Measurements from ENCODE around the gene ECE1.

ECE1 gene

DNA sequence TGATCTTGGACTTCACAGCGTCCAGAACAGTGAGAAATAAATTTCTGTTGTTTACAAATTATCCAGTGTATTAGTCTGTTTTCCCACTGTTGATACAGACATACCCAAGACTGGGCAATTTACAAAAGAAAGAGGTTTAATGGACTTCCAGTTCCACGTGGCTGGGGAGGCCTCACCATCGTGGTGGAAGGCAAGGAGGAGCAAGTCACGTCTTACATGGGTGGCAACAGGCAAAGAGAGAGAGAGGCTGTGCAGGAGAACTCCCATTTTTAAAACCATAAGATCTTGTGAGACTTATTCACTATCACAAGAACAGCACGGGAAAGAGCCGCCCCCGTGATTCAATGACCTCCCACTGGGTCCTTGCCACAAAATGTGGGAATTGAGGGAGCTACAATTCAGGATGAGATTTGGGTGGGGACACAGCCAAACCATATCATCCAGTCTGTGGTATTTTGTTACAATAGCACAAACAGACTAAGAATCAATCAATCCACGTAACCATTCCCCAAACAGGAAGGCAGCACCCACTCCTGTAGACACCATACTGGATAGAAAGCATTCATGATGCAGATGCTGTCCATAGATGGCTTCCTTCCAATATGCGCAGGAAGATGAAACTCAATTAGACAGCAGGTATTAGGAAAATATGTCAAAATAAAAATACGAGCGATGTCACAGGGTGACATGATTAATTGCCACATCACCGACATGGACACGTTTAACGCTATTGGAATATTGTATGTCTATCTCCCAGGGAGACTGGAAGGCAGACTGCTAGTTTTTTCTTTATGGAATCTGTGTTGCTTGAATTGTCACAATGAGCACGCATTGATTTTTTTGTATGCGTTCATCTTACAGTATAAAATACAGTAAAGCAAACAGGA is 22.8 kb downstream of the ECE1 start:
- no peak for DNase-seq (ENCODE audit: low spot score)

DNA sequence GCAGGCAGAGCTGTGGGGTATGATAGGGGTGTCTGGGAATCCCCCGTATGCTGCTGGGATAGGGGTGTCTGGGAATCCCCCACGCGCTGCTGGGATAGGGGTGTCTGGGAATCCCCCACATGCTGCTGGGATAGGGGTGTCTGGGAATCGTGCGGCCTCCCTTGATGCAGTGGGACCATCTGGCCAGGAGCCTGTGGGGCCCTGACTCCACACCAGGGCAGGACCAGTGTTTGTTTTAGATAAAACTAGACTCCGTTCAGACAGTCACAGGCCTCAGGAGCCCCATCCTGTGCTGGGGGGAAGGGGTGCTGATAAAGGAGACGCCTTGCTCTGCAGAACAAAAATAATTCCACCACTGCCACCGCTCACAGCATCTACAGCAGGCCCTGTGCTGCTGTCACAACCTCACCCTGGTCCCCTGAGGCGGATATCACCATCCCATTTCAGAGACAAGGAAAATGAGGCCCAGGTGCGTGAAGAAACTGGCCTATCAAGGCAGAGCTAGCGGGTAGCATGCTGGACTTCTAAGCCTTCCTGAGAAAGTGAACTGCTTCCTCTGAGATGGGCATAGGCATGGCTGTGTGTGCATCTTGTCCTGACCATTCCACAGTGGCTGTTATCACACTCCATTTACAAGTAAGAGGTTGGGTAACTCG is 24.0 kb downstream of the ECE1 start:
- DNase-seq (ENCODE audit: low spot score): no peak

DNA sequence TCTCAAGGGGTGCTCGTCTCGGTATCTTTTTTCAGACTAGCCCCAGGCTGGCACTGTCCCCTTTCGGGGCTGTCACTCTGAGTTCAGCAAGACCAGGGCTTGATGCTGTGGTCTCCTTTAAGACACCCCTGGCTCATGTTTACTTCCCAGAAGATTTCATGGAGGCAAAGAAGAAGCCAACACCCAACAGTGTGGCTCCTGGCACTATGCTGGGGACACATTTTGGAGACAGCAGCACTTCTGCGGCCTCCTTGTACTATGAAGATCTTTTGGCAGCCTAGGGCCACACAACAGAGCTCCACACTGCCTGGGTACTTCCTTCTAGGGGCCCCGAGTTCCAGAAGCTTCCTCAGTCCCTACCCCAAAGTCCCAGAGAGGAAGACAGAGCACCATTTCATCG is 24.6 kb downstream of the ECE1 start:
- no peak for DNase-seq (ENCODE audit: low spot score)

DNA sequence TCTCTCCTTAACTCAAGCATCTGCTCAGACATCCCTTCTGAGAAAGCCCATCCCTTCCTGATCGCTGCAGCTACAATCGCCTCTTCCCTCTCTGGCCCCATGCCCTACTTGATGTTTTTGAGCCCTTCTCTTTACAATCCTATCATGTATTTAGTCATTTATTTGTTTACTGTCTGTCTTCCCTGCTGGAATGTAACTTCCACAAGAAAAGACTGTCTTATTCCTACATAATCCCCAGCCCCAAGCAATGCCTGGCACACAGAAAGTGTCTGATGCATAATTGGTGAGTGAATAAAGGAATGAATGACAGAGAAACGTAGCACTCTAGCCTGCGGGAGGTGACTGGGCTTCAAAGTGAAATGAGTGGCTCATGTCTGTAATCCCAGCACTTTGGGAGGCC is 25.4 kb downstream of the ECE1 start:
- DNase-seq (ENCODE audit: low spot score): no peak

DNA sequence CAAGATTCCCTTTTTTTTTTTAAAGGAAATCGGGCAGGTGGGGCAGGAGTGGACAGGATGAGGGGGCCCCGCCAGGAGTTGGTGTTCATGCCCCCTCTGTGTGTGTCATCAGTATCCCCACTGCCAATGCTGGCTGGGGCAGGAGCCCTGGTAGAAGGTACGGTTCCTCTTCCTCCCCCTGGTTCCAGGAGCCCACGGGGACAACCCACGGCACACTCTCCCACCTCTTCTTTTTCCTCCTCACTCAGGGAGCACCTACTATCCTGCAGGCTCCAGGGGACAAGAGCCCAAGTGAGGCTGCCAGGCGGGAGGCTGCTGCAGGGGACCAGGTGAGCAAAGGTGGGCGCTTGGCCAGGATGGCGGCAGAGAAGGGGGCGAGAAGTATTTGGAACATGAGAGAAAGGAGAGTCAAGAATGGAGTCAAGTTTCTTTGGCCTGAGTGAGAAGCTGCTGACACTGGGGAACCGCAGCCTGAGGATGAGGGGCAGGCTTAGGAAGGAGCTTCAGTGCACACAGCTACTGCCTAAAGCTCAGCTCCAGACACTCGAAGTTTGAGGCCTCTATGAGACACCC is 26.5 kb downstream of the ECE1 start:
- DNase-seq (ENCODE audit: low spot score): no peak

DNA sequence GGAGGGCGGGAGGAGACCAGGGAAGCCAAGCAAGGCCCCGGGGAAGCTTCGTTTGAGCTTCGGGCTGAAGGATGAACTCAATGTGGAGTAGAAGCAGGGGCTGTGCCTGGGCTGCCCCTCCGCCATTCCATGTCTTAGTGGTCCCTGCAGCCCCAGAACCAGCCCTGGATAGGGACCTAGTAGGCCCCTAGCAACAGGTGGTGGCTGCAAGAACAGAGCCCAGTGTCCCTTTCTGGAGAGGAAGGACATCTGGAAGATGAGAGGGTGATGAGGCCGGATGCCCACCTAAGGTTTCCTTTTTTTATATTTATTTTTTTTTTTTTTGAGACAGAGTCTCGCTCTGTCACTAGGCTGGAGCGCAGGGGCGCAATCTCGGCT is 27.2 kb downstream of the ECE1 start:
- no peak for DNase-seq (ENCODE audit: low spot score)

DNA sequence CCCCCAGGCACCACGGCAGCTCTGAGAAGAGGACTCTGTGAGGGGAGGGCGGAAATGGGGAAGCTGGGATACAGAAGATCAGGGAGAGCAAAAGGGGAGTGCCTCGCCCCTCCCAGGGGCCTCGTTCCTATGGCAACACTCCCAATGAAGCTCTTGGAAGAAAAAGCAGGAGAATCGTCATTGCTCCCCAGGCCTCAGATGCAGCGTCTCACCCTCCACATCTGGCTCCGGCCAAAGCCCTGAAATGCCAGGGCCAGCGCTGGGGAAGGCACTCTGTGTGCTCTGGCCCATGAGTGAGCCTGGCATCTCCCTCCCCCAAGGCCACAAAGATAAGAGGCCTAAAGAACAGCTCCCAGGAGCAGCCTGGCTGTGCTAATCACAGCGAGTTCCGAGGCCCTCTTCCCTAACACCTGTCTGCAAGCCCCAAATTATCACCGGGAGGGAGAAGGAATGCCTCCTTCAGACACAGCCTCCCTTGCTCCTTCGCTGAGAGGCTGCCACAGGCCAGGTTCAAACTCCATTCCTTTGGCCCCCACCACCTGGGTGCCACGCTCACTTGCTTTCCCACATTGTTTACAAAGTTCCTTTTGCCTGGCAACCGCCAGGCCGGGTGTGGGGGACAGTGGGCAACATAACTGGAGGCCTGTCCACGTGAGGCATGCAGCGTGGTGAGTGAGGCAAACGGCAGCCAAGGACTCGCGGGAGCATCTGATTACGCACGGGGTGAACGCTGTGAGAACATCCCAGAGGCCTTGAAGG is 27.8 kb downstream of the ECE1 start:
- no peak for DNase-seq (ENCODE audit: low spot score)

DNA sequence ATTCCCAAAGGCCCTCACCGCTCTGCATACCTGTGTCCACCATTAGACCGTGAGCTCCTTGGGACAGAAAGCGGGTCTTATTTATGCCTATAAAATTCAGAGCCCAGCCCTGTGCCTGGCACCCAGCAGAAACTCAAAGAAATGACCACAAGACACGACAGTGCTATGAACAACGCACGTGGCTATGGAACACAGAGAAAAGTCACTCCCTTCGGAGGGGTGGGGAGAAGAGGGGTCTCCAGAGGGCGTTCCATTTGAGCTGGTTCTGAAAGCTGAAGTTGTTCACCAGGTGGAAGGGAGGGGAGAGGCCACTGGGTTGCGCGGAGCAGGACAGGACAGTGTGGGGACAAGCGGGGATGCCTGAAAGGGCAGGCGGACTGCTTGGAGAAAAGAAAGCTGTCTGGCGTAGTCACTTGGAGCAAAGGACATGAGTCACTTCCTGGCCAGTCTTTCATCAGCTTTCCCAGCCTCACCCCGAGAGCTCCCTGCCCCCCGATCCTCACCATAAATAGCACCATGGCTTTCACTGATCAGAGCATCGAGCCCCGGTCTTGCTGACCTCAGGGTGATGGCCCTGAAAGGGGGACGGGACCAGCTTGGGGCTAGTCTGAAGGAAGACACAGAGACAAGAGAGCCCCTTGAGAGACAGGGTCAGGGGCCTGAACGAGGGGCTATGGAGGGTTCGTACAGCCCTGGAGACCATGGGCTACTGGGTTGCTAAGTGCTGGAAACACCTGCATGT is 28.5 kb downstream of the ECE1 start:
- DNase-seq (ENCODE audit: low spot score): no peak

DNA sequence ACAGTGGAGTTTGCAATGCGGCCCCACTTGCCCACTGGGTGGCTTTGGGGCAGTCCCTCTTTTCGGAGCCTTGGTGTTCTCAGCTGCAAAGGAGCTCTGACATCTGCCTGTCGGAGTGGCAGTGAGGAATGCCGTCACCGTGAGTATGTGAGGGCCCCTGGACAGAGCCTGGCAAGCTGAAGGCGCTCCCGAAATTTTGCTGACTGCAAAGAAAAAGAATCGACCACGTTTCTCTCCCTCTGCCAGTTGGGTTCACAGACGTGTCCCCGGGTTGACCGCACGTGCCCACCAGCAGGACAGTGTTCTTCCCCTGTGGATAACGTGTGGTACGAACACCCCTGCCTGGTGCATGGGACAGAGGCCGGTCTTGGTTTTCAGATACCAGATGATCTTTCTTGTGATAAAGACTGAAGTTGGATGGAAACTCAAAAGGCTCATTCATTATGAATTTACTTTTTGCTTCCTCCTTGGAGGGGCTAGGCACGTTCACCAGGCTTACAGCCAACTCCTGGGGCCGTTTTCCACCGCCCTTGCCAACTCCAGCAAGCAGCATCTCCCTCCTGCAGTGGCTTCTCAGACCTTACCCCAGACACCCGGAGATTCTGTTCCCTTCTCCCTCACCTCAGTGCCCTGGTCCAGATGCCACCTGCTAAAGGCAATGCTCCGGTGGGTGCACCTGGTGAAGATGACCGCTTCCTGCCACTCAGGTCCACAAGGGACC is 29.7 kb downstream of the ECE1 start:
- no peak for DNase-seq (ENCODE audit: low spot score)

DNA sequence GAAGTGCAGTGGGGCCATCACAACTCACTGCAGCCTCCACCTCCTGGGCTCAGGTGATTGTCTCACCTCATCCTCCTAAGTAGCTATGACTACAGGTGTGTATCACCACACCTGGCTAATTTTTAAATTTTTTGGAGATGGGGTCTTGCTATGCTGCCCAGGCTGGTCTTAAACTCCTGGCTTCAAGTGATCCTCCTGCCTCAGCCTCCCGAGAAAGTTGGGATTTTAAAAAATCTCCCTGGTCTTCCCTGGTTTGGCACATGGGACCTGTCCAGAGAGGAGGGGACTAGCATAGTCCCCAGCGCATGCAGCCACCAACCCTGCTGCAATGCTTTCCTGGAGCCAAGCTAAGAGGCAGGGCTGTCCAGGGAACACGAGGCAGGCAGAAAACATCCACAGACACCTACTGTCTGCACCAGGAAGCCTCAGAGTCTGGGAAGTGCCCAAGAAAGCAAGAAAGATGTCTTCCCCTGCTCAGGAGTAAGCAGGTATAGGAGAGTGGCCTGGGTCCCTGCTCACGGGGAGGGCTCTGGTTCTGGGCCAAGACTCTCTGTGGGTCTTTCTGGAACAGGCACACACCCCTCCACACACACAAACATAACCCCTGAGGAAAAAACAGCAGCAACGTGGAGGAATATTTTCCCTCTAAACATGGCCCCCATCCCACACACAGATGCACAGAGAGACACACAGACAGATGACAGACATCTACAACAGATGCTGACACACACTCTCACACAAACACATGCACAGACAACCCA is 30.8 kb downstream of the ECE1 start:
- DNase-seq (ENCODE audit: low spot score): no peak

DNA sequence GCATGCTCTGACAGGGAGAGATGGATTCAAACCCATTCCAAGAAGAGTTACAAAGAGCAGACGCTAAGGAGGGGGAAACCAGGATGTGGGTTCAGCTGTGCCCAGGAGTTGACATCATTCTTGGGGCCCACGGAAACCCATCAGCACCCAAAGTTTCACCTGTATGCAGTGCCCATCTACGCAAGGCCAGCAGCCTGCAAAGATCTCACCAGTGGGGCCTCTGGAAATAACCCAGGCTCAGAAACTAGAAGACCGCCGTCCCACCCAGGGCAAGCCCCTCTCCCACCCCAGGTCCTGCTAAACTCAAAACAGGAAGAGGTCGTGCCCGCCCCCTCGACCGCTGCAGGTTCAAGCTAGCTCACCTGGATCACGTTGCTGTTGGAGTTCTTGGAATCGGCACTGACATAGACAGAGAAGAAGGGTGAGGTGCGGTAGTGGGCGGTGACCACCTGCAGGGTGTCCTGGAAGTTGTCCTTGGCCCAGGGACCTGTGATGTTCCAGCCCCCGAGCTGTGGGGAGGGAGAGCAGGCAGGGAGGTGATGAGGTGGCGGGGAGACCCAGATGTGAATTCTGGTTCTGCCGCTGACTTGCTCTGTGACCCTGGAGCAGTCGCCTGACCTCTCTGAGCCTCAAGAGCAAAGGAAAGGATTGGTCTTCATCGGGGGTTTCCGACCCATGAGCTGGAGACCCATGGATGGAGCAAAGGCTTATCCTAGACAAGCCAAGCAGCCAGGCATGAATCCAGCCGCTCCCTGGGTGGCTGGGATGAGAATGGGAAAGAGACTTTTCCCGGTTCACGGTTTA is 31.7 kb downstream of the ECE1 start:
- no peak for DNase-seq (ENCODE audit: low spot score)

DNA sequence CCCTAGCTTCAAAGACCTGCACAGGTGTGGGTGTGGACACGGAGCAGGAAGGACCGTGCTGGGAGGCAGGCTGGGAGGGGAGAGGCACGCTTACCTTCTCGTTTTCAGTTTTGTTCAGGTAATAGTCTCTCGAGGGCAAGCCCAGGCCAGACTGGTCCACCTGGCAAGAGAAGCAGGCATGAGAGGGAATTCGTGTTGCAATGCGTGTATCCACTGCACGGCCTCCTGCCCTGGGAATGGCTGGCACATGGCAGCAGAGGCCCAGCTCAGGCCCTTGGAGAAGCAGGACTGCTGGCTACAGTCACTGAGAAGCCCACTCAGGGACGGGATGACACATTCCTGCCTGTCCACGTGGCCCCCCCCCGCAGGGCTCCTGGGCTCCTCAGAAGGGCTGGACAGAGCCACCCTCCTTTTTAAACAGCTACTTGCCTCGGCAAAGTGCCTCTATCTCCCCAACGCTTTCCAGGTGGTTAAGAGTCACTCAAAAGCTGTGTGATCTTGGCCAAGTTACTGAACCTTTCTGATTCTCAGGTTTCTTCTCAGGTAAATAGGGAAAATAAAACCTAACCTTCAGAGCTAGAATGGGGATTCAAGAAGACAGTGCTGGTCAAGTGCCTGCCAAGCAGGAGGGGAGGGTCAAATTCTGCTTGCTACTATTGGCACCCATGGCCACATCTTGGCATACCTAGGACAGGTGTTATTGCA is 32.7 kb downstream of the ECE1 start:
- no peak for DNase-seq (ENCODE audit: low spot score)

DNA sequence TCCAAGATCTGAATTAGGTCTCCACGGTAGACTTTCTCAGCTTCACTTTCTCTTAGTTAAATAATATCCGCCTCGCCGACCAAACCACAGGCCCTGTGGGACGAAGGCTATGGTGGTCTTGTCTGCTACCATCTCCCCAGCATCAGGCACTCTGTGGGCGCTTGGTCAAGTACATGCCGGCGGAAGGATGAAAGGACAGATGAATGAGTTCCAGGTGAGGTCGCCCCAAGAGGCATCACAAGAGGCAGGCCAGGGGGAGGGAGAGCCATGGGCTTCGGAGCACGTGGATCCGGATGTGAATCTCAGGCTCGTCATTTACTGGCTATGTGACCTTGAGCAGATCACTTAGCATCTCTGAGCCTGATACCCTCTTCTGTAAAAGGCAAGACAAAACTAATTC is 33.5 kb downstream of the ECE1 start:
- no peak for DNase-seq (ENCODE audit: low spot score)

DNA sequence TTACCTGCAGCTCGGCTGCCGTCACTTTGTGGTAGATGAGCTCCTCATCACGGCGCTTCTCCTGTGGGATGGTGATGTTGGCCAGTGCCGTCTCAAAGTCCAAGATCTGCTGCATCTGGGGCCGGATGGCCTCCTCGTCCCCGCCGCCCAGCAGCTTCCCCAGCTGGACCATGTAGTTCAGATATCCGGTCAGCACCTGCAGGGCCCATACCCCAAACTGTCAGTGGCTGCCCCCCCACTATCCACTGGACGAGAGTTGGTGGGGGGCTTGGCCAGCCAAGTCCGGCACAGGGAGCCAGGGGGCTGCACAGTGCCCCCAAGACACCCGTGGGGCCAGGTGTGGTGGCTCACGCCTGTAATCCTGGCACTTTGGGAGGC is 34.3 kb downstream of the ECE1 start:
- no peak for DNase-seq (ENCODE audit: low spot score)

DNA sequence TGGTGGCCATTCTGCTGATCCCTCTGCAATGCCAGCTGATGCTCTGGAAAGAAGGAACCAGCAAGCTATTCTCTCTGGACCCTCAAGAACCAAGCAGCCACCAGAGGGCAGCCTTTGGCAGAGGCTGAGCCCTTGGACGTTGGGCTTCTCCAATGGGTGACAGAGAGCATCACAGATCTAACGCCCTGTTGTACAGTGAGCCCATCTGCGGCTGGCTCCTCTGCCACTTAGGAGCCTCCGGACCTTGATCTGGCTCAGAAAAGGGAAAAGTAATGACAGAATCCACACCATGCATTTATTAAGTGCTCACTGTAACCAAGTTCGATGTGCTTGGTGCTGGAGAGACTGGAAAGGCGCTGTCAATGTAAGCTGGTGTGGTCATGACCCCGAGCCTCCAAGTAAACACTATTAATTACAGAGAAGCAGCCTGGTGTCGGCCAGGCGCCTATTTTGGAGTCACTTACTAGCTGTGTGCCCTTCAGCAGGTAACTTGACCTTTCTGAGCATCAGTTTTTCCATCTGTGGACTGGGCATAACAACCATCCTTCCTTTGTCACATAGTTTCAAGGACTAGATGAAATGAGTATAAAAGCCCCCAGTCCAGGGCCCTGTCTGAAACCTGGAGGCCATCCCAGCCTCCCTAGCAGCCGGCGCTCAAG is 34.9 kb downstream of the ECE1 start:
- peak; percentile 89 for DNase-seq (ENCODE audit: low spot score)

DNA sequence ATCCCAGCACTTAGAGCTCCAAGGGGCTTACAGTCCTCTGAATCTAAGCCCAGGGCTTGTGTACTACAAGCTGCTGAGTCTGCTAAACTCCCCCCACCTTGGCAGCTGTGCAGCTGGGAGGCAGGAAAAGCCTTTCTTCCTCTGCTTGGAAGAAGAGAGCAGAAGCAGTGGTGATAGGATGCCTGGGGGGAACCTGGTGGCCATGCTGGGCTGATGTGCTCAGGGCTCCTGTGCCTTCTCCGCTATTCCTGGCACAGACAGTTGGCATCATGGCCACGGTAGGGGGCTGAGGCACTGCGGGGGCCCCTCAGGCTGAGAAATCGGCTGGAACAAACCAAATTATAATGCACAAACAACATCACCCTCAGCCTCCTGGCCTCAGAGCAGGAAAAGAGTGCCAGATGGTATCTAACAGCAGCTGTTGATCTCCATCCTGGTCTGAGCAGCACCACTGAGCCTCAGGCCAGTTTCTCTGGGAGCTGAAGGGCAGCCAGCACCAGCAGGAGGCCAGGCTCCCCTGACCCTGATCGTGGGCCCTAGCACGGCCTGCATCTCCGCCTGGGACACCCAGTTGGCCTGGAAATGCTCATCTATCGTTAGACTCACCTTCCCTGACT is 35.8 kb downstream of the ECE1 start:
- no peak for DNase-seq (ENCODE audit: low spot score)

DNA sequence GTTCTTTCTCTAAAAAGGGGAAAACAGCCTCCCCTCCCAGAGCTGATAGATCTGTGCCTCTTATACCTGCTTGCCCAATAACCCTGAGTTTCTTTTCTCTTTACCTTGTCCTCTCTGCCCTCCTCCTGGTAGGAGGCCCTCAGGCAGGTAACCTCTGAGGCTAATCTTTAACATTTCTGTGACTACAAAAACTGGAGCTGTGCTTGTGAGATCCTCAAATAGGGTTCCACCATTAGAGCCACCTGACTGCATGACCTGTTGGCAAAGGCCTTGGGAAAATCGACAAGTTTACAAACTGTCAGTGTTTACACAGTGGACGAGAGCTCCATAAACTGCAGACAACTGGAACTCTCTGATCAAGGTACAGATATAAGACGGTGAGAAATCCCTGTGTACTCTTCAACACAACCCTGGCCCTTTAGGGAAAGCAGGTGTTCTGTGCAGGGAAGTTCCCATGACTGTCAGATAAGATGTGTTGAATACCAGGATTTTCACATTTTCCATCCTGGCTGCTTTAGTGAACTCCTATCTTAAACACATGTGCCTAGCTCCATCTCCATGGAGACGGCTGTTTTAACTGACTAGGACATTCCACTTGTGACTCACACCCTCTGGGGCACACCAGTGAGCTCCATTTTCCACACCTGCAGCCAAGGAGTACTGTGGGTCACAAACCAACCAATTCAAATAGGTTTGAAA is 38.3 kb downstream of the ECE1 start:
- peak; percentile 56 for DNase-seq (ENCODE audit: low spot score)

Measured in putamen (tissue), 1 donor.